Small intestine (tissue), 16 donors: ENCODE results near the gene ZNF561. TPM values are rescaled to one million over a fixed set of nuclear protein-coding genes. Genes with fewer than 3 reads are reported as not detected.
"Not testable (repeated sequence)": the region's sequence is repeated elsewhere in the genome, so short reads cannot be mapped to it uniquely, and the experiment has no call there.

Source experiments
- DNase-seq, 2 donors: peaks; one replicate each; pipeline versions ENCODE4 v3.0.0 to v3.0.0-alpha.2; 2013
- FAIRE-seq: peaks from 2 replicates; lab custom pipeline; 2012; peaks lifted over from hg19 to GRCh38; lab: Jason Lieb, UNC
- H3K27ac ChIP-seq, 3 donors: one replicate each; pipeline ENCODE4 v1.5.1; 2013; ENCODE audit warnings: low read length in 2 of 3, mild to moderate bottlenecking in 2 of 3, control low read depth in 1 of 3, inconsistent platforms in 1 of 3, low read depth in 1 of 3, moderate library complexity in 1 of 3
- H3K27me3 ChIP-seq, 3 donors: one replicate each; pipeline ENCODE4 v1.6.1; 2013; ENCODE audit warnings: low read length in 3 of 3, inconsistent platforms in 1 of 3; ENCODE audit not compliant: control insufficient read depth in 3 of 3, insufficient read depth in 3 of 3
- H3K36me3 ChIP-seq, 3 donors: one replicate each; pipeline ENCODE4 v1.6.1; 2013; ENCODE audit warnings: low read length in 3 of 3, inconsistent platforms in 1 of 3, low read depth in 1 of 3, mild to moderate bottlenecking in 1 of 3, moderate library complexity in 1 of 3; ENCODE audit not compliant: control insufficient read depth in 3 of 3, insufficient read depth in 2 of 3
- H3K4me1 ChIP-seq, 3 donors: one replicate each; pipeline ENCODE4 v1.6.1; 2013; ENCODE audit warnings: low read length in 2 of 3, inconsistent platforms in 1 of 3, low read depth in 1 of 3, mild to moderate bottlenecking in 1 of 3, moderate library complexity in 1 of 3; ENCODE audit not compliant: control insufficient read depth in 3 of 3, insufficient read depth in 2 of 3
- H3K4me3 ChIP-seq, 3 donors: one replicate each; pipeline ENCODE4 v1.5.1; 2013; ENCODE audit warnings: low read length in 3 of 3, control low read depth in 1 of 3, inconsistent platforms in 1 of 3, low read depth in 1 of 3, mild to moderate bottlenecking in 1 of 3, moderate library complexity in 1 of 3
- H3K9me3 ChIP-seq, 2 donors: one replicate each; pipeline ENCODE4 v1.6.1; 2013; ENCODE audit warnings: low read depth in 1 of 2, low read length in 1 of 2; ENCODE audit not compliant: control insufficient read depth in 2 of 2, insufficient read depth in 1 of 2
- WGBS, 3 donors: extraction: QIAGEN DNeasy Blood & Tissue Kit; methylation state at CpG; one replicate each; pipeline ENCODE4 v1.1.7; 2013; 5-methylcytosine and 5-hydroxymethylcytosine counted together
- long read RNA-seq, 10 donors: transcript quantifications; one replicate each; lab custom pipeline, GENCODE V29; 2026
- polyA plus RNA-seq, 4 donors: library from polyadenylated mRNA; stranded (reverse) in 3 of 4; unstranded in 1 of 4; fragments of 200-250 nt in 3 of 4; fragments of 120-200 nt in 1 of 4; gene quantifications; one replicate each; pipeline versions ENCODE4 v1.2.1 to v1.2.3, GENCODE V29; 2013
- donor health status: healthy with polysubstance abuse.
- donor health status: control.
- donor health status: control.
- donor health status: Bipolar disorder and iron deficiency.
- donor health status: healthy.

The ZNF561 gene
- 10 to 100 TPM; 18.6 to 37.7 (median 22.2) TPM for polyA plus RNA-seq
- long read RNA-seq, donor 1: 0 reads
- long read RNA-seq, donor 2, full-length matches to known transcripts: 4 of 4 reads
- long read RNA-seq, donor 2, partial matches to known transcripts: 0 of 4 reads
- long read RNA-seq, donor 2, other reads (novel, unspliced or antisense): 0 of 4 reads
- long read RNA-seq, donor 3, full-length matches to known transcripts: 2 of 2 reads
- long read RNA-seq, donor 3, partial matches to known transcripts: 0 of 2 reads
- long read RNA-seq, donor 3, other reads (novel, unspliced or antisense): 0 of 2 reads
- long read RNA-seq, donor 4: 0 reads
- long read RNA-seq, donor 5, partial matches to known transcripts: 0 of 2 reads
- long read RNA-seq, donor 5, other reads (novel, unspliced or antisense): 0 of 2 reads
- long read RNA-seq, donor 6, full-length matches to known transcripts: 3 of 3 reads
- long read RNA-seq, donor 6, partial matches to known transcripts: 0 of 3 reads
- long read RNA-seq, donor 6, other reads (novel, unspliced or antisense): 0 of 3 reads
- long read RNA-seq, donor 7, full-length matches to known transcripts: 8 of 13 reads
- long read RNA-seq, donor 7, partial matches to known transcripts: 5 of 13 reads
- long read RNA-seq, donor 7, other reads (novel, unspliced or antisense): 0 of 13 reads
- long read RNA-seq, donor 8: 0 reads
- long read RNA-seq, donor 9, full-length matches to known transcripts: 3 of 3 reads
- long read RNA-seq, donor 9, partial matches to known transcripts: 0 of 3 reads
- long read RNA-seq, donor 9, other reads (novel, unspliced or antisense): 0 of 3 reads
- long read RNA-seq, donor 10, full-length matches to known transcripts: 5 of 18 reads
- long read RNA-seq, donor 10, partial matches to known transcripts: 13 of 18 reads
- long read RNA-seq, donor 10, other reads (novel, unspliced or antisense): 0 of 18 reads

GRCh38 chr19:9621156-9622037, at the start of gene ZNF561:
Gene ZNF561, minus strand, starts transcription at chr19:9621232. Its CDS starts 1,776 bp downstream, at chr19:9619456.
- Histone ChIP-seq H3K4me3 (peak within 1 kb of the TSS; percentile 72 to 89 (median 78)), H3K9me3 (no peaks in the 10 kb centered on the region), H3K4me1 (peaks cover 0 to 6% (median 0%) of the 10 kb centered on the region in 3 donors), H3K27ac (peak within 1 kb of the TSS; percentile 71 to 94 (median 91)), H3K27me3 (no peaks in the 10 kb centered on the region), H3K36me3 (peaks cover 6 to 21% (median 13%) of the 10 kb centered on the region in 3 donors)
- 1% methylated on average over 33 of the region's 33 CpGs for WGBS, 3 donors
- peak; percentile 84 to 95 for DNase-seq
- FAIRE-seq: no peak

GRCh38 chr19:9668544-9668943, 47.5 kb upstream of the ZNF561 start:
- FAIRE-seq (no peak), DNase-seq (no peak)
- H3K4me3 ChIP-seq: no peak overlapping the region
- WGBS, 3 donors: 96 to 99% (median 97%) methylated on average over 2 of the region's 2 CpGs
- no peaks in the 10 kb centered on the region for H3K4me1 ChIP-seq
- no peak overlapping the region for H3K27ac ChIP-seq
- peaks cover 0 to 22% (median 2%) of the 10 kb centered on the region in 3 donors for H3K36me3 ChIP-seq
- H3K9me3 ChIP-seq: peaks cover 0 to 53% of the 10 kb centered on the region in 2 donors
- H3K27me3 ChIP-seq: no peaks in the 10 kb centered on the region

- Histone ChIP-seq H3K36me3 (peaks cover 0 to 19% (median 2%) of the 10 kb centered on the region in 3 donors), H3K9me3 (peaks cover 0 to 48% of the 10 kb centered on the region in 2 donors), H3K4me1 (no peaks in the 10 kb centered on the region), H3K27ac (no peak overlapping the region), H3K4me3 (no peak overlapping the region), H3K27me3 (no peaks in the 10 kb centered on the region)
- FAIRE-seq (no peak), DNase-seq (no peak)
- WGBS, 3 donors: 91 to 94% (median 93%) methylated on average over 3 of the region's 3 CpGs
Observed at GRCh38 chr19:9667898-9668297, 46.9 kb upstream of the ZNF561 start.

- H3K27me3 ChIP-seq: no peaks in the 10 kb centered on the region
- H3K27ac ChIP-seq: no peak overlapping the region
- WGBS, 3 donors: 90 to 97% (median 93%) methylated on average over 2 of the region's 2 CpGs
- H3K9me3 ChIP-seq: peaks cover 2 to 46% of the 10 kb centered on the region in 2 donors
- no peak overlapping the region for H3K4me3 ChIP-seq
- H3K4me1 ChIP-seq: no peaks in the 10 kb centered on the region
- peaks cover 21 to 50% (median 43%) of the 10 kb centered on the region in 3 donors for H3K36me3 ChIP-seq
- FAIRE-seq (no peak), DNase-seq (no peak)
Observed at GRCh38 chr19:9658769-9659168, 37.7 kb upstream of the ZNF561 start.

- WGBS, 3 donors: 98% methylated on average over 5 of the region's 5 CpGs
- H3K4me1 ChIP-seq, DNase-seq, H3K4me3 ChIP-seq, H3K27me3 ChIP-seq, H3K27ac ChIP-seq, FAIRE-seq: not testable (repeated sequence)
- Histone ChIP-seq H3K9me3 (peaks cover 4 to 57% of the 10 kb centered on the region in 2 donors), H3K36me3 (peaks cover 30 to 56% (median 53%) of the 10 kb centered on the region in 3 donors)
Observed at GRCh38 chr19:9653066-9653555, 32.1 kb upstream of the ZNF561 start.

- FAIRE-seq, DNase-seq, H3K27me3 ChIP-seq, H3K27ac ChIP-seq, H3K4me3 ChIP-seq, H3K4me1 ChIP-seq: not testable (repeated sequence)
- WGBS, 3 donors: 96 to 98% (median 98%) methylated on average over 3 of the region's 3 CpGs
- Histone ChIP-seq H3K36me3 (peaks cover 32 to 54% (median 46%) of the 10 kb centered on the region in 3 donors), H3K9me3 (peaks cover 4 to 69% of the 10 kb centered on the region in 2 donors)
Observed at GRCh38 chr19:9651464-9651863, 30.4 kb upstream of the ZNF561 start.

GRCh38 chr19:9650345-9650744, 29.3 kb upstream of the ZNF561 start:
- FAIRE-seq: no peak
- no peak for DNase-seq
- Histone ChIP-seq H3K36me3 (peaks cover 24 to 44% (median 38%) of the 10 kb centered on the region in 3 donors), H3K27ac (no peak overlapping the region), H3K4me3 (no peak overlapping the region), H3K27me3 (no peaks in the 10 kb centered on the region), H3K9me3 (peaks cover 4 to 58% of the 10 kb centered on the region in 2 donors), H3K4me1 (no peaks in the 10 kb centered on the region)
- 84 to 96% (median 89%) methylated on average over 5 of the region's 5 CpGs for WGBS, 3 donors
